ENCODE data around the gene SECISBP2.

- TF ChIP-seq POLR2A (IDR thresholded peaks at IDR 0.05; ENCODE audit: low read depth, low read length): 0 out of 2 replicates have a peak, but pooled peaks have one; percentile 23
- TF ChIP-seq POLR2AphosphoS5 (IDR thresholded peaks at IDR 0.05; ENCODE audit: low read depth, low read length): no peak
- no peak for TF ChIP-seq TAF1 (IDR thresholded peaks at IDR 0.05; ENCODE audit: borderline replicate concordance, low read depth, low read length)
Measured at GRCh38 chr9:89352874-89353649, 34.8 kb downstream of the SECISBP2 start.
